BLaER1 treated with 17β-estradiol and CSF1 and Interleukin-3, amounts not matched to agents 10 nM and 100 nM (cell line): ENCODE measurements around the gene WDR27.
"Not testable (repeated sequence)": the region's sequence is repeated elsewhere in the genome, so short reads cannot be mapped to it uniquely, and the experiment has no call there.

Experiments
- H3K27ac ChIP-seq, 11 experiments: shearing (Covaris generic); formaldehyde crosslinking; 2 replicates each; pipeline ENCODE4 v1.8.1; 2022
- H3K27me3 ChIP-seq, 11 experiments: shearing (Covaris generic); formaldehyde crosslinking; 2 replicates each; pipeline ENCODE4 v1.8.1; 2022
- H3K36me3 ChIP-seq, 11 experiments: shearing (Covaris generic); formaldehyde crosslinking; 2 replicates each; pipeline ENCODE4 v1.8.1; 2022
- H3K4me1 ChIP-seq, 10 experiments: shearing (Covaris generic); formaldehyde crosslinking; 2 replicates each; pipeline ENCODE4 v1.8.1; 2022
- H3K4me2 ChIP-seq, 11 experiments: shearing (Covaris generic); formaldehyde crosslinking; 2 replicates each; pipeline ENCODE4 v1.8.1; 2022
- H3K4me3 ChIP-seq, 10 experiments: shearing (Covaris generic); formaldehyde crosslinking; 2 replicates each; pipeline ENCODE4 v1.8.1; 2022
- H3K9ac ChIP-seq, 11 experiments: shearing (Covaris generic); formaldehyde crosslinking; 2 replicates each; pipeline ENCODE4 v1.8.1; 2022
- H3K9me3 ChIP-seq, 11 experiments: shearing (Covaris generic); formaldehyde crosslinking; replicated peaks in 1 of 11; 2 replicates each; pipeline ENCODE4 v1.8.1; 2022
- H4K20me1 ChIP-seq, 11 experiments: shearing (Covaris generic); formaldehyde crosslinking; 2 replicates each; pipeline ENCODE4 v1.8.1; 2022
- Cebpa-rat ChIP-seq, 11 experiments: shearing (Covaris generic); IDR thresholded peaks; 2 replicates each; pipeline ENCODE4 v1.8.1; 2022

The WDR27 gene

DNA sequence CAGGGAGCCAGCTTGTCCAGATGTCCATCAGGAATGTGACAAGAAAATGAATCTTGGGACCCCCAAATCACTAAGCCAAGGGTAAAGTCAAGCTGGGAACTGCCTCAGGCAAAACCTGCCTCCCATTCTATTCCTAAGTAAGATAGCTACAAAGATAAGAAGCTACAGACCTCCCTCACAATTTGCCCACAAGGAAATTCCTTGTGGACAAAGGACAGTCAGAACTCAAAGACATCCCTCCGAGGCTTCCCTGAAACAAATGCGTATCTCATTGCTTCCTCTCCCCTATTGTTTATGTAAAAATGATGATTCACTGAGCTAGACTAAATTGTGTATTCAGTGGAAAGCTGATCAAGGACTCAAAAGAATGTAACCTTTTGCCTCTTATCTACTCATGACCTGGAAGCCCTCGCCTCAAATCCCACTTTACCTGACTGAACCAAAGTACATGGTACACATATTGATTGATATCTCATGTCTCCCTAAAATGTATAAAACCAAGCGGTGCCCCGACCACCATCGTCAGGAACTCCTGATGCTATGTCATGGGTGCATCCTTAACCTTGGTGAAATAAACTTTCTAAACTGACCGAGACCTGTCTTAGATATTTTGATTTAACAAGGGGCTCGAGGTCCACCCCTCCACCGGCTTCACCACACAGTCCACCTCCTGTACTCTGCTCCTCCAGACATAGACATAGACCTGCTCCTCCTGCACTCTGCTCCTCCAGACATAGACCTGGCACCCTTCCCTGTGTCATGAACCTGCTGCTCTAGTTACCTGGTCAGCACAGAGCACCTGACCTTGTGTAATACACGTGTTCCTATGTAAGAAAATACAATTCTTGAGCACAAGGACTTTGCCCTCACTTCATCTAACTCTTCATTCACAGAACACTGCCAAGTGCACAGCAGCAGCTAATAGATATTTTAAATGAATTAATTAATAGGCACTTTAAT is 81.4 kb downstream of the WDR27 start:
- H3K4me3 ChIP-seq: no peak overlapping the region
- no peak overlapping the region for H3K9ac ChIP-seq
- no peak overlapping the region for H3K27ac ChIP-seq
- no peaks in the 10 kb centered on the region for H4K20me1 ChIP-seq
- peaks cover 0 to 16% (median 9%) of the 10 kb centered on the region in 11 experiments; a peak in 7 of 22 replicates for H3K36me3 ChIP-seq
- H3K27me3 ChIP-seq: no peaks in the 10 kb centered on the region
- H3K4me2 ChIP-seq: no peak overlapping the region
- H3K4me1 ChIP-seq: no peaks in the 10 kb centered on the region
- H3K9me3 ChIP-seq: peaks cover 5 to 13% (median 10%) of the 10 kb centered on the region in 11 experiments; a peak in 13 of 22 replicates
- TF ChIP-seq Cebpa-rat (IDR thresholded peaks at IDR 0.05): no peak

DNA sequence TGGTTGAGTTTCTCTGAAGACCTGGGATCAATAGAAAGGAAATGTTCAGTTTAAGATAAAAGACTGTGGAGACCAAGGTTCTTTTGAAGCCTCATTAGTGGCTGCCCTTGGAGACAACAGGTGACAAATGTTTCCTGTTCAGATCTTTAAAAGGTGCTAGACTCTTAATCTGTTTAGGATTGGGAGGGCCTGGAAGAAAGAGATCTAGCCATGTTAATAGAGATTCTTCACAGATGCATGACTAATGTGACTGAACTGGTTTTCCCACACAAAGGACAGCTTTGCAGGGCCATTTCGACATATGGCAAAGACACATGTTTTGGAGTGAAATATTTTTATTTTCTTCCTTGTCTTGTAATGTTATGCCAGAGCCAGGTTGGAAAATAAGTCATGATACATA is 82.2 kb downstream of the WDR27 start:
- no peak overlapping the region for H3K4me2 ChIP-seq
- no peak overlapping the region for H3K4me3 ChIP-seq
- no peak for TF ChIP-seq Cebpa-rat (IDR thresholded peaks at IDR 0.05)
- H3K9ac ChIP-seq: no peak overlapping the region
- H3K27ac ChIP-seq: no peak overlapping the region
- H3K9me3 ChIP-seq: peaks cover 5 to 15% (median 12%) of the 10 kb centered on the region in 11 experiments; a peak in 13 of 22 replicates
- H4K20me1 ChIP-seq: no peaks in the 10 kb centered on the region
- H3K36me3 ChIP-seq: peaks cover 0 to 10% (median 6%) of the 10 kb centered on the region in 11 experiments; a peak in 7 of 22 replicates
- no peaks in the 10 kb centered on the region for H3K27me3 ChIP-seq
- H3K4me1 ChIP-seq: no peaks in the 10 kb centered on the region

DNA sequence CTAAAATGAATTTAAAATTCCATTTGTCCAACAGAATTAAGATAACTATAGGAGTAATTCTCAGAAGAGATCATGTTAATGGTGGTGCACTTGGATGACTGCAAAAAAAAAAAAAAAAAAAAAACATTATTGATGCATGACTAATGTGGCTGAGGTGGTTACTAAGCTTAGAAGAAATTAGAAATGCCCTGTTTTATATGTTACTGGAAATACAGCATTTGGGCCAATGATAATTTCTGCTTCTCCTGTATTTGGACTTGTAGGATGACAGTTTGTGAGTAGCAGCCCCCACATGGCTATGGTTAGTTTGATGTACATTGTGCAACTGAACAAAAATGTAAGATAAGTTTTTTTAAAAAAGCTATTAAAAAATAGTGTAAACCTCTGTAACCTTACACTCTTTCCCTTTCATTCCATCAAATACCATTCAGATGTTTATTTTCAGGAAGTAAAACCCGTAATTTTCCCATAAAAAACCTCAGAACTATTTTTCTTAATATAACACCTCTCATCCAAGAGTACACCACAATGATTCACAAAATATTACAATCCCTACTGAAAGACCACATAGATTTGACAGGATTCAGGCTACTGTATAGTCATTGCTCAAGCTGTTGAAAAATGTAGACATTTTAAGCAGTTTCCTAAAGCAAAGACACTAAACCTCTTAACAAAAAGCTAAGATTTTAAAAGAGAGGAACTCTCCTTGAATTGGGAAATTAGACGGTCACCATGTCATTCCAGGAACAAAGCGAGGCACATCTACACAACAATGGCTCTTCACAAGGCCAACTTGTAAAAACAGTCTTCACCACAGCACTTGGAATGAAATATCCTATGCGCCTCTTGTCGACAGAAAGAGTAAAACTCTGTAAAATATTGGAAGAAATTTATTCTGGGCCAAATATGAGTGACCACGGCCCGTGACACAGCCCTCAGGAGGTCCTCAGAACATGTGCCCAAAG is 83.0 kb downstream of the WDR27 start:
- Histone ChIP-seq H3K36me3 (peaks cover 0 to 2% (median under 1%) of the 10 kb centered on the region in 11 experiments; a peak in 2 of 22 replicates), H3K27me3 (no peaks in the 10 kb centered on the region), H3K9ac (no peak overlapping the region), H3K9me3 (peaks cover 5 to 15% (median 12%) of the 10 kb centered on the region in 11 experiments; a peak in 13 of 22 replicates), H3K4me2 (no peak overlapping the region), H3K27ac (no peak overlapping the region), H3K4me1 (no peaks in the 10 kb centered on the region), H3K4me3 (no peak overlapping the region), H4K20me1 (no peaks in the 10 kb centered on the region)
- TF ChIP-seq Cebpa-rat (IDR thresholded peaks at IDR 0.05): no peak

DNA sequence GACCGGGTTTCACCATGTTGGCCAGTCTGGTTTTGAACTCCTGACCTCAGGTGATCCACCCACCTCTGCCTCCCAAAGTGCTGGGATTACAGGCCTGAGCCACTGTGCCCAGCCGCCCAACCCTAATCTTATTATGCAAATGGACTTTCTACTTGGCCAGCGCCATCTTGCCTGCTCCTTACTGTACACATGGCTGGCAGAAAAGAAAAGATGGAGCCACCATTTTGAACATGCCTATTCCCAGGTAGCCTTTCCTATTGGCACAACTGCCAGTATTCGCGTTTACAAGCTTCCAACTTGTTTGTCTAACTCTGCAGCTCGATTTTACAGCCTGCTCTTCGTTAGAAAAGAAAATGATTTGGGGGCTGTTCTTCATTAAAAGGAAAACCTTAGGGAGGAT is 84.3 kb downstream of the WDR27 start:
- no peaks in the 10 kb centered on the region for H4K20me1 ChIP-seq
- no peak overlapping the region for H3K27ac ChIP-seq
- H3K9me3 ChIP-seq: peaks cover 5 to 15% (median 12%) of the 10 kb centered on the region in 11 experiments; a peak in 13 of 22 replicates
- no peak overlapping the region for H3K4me3 ChIP-seq
- H3K4me2 ChIP-seq: no peak overlapping the region
- H3K9ac ChIP-seq: no peak overlapping the region
- no peak for TF ChIP-seq Cebpa-rat (IDR thresholded peaks at IDR 0.05)
- H3K27me3 ChIP-seq: no peaks in the 10 kb centered on the region
- H3K36me3 ChIP-seq: 0 out of 22 replicates have a peak, but pooled peaks cover 0 to 6% (median 0%) of the 10 kb centered on the region in 11 experiments
- H3K4me1 ChIP-seq: no peaks in the 10 kb centered on the region

DNA sequence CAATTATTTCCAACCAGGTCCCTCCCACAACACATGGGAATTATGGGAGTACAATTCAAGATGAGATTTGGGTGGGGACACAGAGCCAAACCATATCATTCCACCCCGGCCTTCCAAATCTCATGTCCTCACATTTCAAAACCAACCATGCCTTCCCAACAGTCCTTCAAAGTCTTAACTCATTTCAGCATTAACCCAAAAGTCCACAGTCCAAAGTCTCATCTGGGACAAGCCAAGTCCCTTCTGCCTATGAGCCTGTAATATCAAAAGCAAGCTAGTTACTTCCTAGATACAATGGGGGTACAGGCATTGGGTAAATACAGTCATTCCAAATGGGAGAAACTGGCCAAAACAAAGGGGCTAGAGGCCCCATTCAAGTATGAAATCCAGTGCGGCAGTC is 93.2 kb downstream of the WDR27 start:
- not testable (repeated sequence) for H3K9me3 ChIP-seq, H3K4me2 ChIP-seq, H3K27ac ChIP-seq, H3K4me3 ChIP-seq, H3K4me1 ChIP-seq, H4K20me1 ChIP-seq, H3K9ac ChIP-seq, H3K36me3 ChIP-seq, H3K27me3 ChIP-seq

DNA sequence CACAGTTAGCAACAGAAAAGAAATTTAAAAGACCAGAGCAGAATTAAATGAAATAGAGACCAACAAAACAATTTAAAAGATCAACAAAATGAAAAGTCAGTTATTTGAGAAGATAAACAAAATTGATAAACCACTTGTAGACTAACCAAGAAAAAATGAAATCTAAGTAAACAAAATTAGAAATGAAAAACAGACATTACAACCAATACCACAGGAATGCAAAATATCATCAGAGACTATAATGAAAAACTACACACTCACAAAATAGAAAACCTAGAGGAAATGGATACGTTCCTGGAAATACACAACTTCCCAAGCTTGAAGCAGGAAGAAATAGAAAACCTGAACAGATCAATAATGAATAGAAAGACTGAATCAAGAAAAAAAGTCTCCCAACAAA is 97.8 kb downstream of the WDR27 start:
- no peaks in the 10 kb centered on the region for H3K27me3 ChIP-seq
- no peaks in the 10 kb centered on the region for H4K20me1 ChIP-seq

DNA sequence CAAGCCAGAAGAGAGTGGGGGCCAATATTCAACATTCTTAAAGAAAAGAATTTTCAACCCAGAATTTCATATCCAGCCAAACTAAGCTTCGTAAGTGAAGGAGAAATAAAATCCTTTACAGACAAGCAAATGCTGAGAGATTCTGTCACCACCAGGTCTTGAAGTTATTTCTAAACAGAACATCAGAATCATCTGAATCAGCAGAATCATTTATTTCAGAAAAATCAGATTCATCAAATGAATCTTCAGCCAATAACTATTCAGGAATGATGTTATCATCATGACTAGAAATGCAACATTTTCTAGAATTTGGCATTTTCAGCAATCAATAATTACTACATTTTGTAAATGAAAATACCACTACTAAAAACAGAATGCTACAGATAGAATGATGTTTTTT is 100.7 kb downstream of the WDR27 start:
- H3K4me2 ChIP-seq, H3K27me3 ChIP-seq, H4K20me1 ChIP-seq, H3K4me3 ChIP-seq, H3K4me1 ChIP-seq, H3K27ac ChIP-seq, H3K9ac ChIP-seq: not testable (repeated sequence)
- Histone ChIP-seq H3K36me3 (peaks cover 16 to 29% (median 23%) of the 10 kb centered on the region in 11 experiments; a peak in 20 of 22 replicates), H3K9me3 (peaks cover 12 to 35% (median 25%) of the 10 kb centered on the region in 11 experiments)

More for the DNA sequence above, 97.8 kb downstream of the WDR27 start:
- Histone ChIP-seq H3K36me3 (peaks cover 8 to 14% (median 10%) of the 10 kb centered on the region in 11 experiments; a peak in 19 of 22 replicates), H3K4me1 (no peaks in the 10 kb centered on the region), H3K9ac (no peak overlapping the region), H3K9me3 (peaks cover 4 to 27% (median 13%) of the 10 kb centered on the region in 11 experiments; a peak in 21 of 22 replicates), H3K4me3 (no peak overlapping the region), H3K4me2 (no peak overlapping the region), H3K27ac (no peak overlapping the region)
- no peak for TF ChIP-seq Cebpa-rat (IDR thresholded peaks at IDR 0.05)

DNA sequence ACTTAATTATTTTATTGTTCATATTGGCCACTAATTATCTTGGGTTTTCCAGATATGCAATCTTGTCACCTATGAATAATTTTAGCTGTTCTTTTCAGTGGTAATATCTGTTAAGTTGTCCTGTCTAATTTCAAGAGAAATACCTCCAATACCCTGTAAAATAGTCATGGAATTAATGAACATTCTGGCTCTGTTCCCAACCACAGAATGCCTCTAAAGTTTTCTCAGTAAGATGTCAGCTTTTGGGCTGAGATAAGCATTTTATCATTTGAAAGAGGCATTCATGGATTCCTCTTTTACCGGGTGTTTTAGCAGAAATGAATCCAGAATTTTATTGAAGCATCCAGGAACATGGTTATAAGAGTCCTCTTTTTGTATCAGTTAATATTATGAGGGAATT is 109.3 kb downstream of the WDR27 start:
- H3K36me3 ChIP-seq: peaks cover 0 to 10% (median 4%) of the 10 kb centered on the region in 11 experiments; a peak in 8 of 22 replicates
- H3K4me1 ChIP-seq: peaks cover 19 to 31% (median 28%) of the 10 kb centered on the region in 10 experiments
- no peaks in the 10 kb centered on the region for H3K27me3 ChIP-seq
- H3K27ac ChIP-seq: no peak overlapping the region
- no peak overlapping the region for H3K9ac ChIP-seq
- H3K4me2 ChIP-seq: no peak overlapping the region
- peaks cover 0 to 14% (median 8%) of the 10 kb centered on the region in 11 experiments; a peak in 18 of 22 replicates for H3K9me3 ChIP-seq
- no peak for TF ChIP-seq Cebpa-rat (IDR thresholded peaks at IDR 0.05)
- H3K4me3 ChIP-seq: no peak overlapping the region
- no peaks in the 10 kb centered on the region; a peak in 1 of 22 replicates for H4K20me1 ChIP-seq
